SIG-M5 treated with dmso at 0.1 percent for 504 hours (cell line): ENCODE measurements around the gene CEBPG.

ENCODE experiments used
- DNase-seq: peaks from one replicate; lab custom pipeline; 2025; ENCODE audit not compliant: unreplicated experiment; lab: John Stamatoyannopoulos, UW

The CEBPG gene

DNA sequence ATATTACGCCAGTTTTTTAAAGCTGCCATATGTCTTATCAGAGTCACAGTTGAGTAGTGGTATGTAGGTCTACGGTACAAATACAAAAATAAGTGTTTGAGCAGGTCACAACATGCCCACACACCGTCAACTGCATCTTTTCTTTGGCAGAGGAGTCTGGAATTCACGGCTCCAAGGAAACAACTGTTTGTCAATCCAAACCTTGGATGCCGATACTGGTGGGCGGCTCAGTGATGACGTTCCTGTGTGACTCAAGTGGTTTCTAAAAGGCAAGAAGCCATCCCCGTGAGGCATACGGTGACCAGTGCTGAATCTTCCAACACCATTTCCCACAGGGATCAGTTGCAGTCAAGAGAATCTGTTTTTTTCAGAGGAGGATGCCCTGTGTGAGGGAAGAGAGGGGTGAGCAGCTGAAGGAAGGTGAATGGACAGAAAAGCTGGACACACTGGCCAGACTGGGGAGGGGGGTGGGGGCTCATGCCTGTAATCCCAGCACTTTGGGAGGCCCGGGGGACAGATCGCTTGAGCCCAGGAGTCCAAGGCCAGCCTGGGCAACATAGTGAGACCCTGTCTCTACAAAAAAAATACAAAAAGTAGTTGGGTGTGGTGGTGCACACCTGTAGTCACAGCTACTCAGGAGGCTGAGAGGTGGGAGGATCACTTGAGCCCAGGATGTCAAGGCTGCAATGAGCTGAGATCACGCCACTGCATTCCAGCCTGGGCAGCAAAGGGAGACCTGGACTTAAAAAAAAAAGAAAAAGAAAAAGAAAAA is 22.8 kb upstream of the CEBPG start:
- DNase-seq, result no peak

DNA sequence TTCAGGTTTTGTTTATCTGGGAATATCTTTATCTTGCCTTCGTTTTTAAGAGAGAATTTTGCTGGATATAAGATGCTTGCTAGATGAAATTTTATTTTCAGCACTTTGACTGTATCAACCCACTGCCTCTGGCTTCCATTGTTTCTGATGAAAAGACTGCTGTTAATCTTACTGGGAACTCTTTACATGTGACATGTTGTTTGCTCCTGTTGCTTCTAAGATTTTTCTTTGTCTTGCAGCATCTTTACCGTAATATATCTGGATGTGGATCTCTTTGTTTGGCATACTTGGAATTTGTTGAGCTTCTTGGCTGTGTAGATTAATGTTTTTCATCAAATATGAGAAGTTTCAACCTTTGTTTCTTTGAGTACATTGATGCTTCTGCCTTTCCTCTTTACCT is 18.0 kb upstream of the CEBPG start:
- no peak for DNase-seq

DNA sequence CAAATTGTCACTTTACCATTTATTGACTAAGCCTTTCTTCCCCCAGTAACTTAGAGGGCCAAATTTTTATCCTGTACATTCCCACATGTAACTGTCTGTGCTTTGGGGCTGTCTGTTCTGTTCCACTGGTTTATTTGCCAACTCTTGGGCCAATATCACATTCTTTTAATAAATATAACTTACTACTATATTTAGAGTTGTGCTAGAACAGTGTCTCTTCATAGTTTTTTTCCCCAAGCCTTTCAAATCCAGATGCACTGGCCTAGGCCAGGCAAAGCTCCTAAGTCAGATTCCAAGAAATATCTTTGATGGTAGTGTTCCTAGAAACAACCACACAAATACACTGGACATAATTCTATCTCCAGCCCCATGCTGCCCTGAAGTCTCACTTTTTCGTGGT is 16.0 kb upstream of the CEBPG start:
- no peak for DNase-seq

DNA sequence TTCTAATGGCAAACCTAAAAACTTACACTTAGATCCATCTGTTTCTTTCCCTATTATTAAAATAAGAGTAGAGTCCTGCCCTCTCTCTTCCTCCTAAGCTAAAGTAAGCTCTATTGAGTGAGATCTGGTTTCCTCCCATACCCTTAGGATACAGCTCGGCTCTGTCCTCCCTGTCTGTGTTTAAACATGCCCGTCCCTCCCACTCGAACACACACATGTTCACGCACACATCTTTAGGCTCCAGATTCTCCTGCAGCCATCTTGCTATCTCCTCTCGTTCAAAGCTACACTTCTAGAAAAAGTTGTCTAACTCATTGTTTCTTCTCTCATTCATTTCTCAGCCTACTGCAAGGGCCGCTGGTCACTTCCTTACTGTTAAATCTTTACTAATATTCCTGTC is 15.1 kb upstream of the CEBPG start:
- no peak for DNase-seq

DNA sequence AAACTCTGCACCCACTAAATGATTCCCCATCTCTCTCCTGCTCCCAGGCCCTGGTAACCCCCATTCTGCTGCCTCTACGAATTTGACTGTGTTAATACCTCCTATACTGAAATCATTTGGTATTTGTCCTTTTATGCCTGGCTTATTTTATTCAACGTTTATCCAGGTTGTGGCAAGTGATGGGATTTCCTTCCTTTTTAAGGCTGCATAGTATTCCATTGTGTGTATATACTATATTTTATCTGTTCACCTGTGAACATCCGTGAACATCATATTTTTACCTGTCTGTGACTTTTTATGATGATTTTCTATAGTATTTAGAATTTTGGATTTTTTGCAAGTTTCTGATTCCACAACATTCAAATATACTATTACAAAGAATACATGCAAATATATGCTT is 13.9 kb upstream of the CEBPG start:
- DNase-seq, result no peak

DNA sequence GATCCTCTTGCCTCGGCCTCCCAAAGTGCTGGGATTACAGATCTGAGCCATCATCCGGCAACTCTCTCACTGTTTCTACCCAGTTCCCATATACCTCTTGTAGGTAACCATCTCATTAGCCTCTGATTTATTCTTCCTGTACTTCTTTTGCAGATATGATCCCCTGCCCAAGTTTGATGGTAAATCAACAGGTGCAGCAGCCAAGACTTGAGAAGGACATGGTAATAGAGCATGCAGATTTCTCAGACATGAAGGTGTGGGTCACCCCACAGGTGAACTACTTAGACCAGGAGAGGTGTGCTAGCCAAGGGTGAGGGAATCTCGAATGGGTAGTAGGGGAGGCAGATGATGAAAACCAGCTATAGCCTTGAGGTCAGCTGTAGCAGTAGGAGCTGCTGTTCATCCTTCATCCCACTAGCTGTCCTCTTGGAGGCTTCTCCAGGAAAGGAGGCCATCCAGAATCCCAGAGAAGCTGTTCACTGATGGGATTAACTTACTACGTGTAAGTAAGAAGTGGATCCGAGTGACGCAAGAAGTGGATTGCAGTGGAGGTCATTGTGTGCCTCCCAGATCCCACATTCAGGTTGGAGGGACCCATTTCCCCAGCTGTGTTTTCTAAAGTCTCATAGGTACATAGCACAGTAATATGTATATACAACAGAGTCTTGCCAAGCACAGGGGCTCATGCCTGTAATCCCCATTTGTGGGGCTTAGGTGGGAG is 10.8 kb upstream of the CEBPG start:
- no peak for DNase-seq

DNA sequence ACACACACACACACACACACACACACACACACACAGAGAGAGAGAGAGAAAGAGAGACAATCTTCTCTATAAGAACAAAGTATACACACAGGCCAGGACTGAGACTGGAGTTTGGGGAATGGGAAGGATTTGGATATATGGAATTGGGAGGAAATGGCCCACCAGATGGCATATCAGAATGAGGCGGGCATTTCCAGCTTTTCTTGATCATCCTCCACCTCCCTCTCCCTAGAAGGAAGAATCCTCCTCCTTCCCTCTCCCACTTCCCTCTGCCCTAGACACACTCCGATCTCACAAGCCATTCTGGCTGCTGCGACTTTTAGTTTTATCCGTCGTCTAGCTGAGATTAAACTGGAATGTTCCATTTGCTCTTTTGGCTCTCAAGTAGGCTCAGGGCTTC is 10.0 kb upstream of the CEBPG start:
- DNase-seq, result no peak

DNA sequence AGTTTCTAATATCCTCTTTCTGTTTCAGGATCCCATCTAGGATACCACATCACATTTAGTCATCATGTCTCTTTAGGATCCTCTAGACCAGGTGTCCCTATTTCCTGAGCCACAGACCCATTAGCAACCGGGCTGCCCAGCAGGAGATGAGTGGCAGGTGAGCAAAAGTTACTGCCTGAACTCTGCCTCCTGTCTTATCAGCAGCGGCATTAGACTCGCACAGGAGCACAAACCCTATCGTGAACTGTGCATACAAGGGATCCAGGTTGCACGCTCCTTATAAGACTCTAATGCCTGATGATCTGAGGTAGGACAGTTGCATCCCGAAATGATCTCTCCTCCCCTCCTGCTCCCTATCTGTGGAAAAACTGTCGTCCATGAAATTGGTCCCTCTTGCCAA is 7.8 kb upstream of the CEBPG start:
- no peak for DNase-seq

DNA sequence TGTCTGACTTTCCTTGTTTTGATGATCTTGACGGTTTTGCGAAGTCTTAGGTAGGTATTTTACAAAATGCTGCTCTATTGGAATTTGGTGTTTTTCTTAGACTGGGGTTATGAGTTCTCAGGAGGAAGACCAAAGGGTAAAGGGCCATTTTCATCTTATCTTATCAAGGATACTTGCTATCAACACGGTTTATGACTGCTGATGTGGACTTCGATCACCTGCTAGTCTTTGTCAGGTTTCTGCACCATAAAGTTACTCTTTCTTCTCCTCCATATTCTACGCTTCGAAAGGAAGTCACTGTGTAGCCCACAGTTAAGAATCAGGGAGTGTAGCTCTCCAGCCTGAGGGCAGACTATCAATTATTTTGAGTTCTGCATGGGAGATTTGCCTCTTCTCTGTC is 7.4 kb upstream of the CEBPG start:
- no peak for DNase-seq

DNA sequence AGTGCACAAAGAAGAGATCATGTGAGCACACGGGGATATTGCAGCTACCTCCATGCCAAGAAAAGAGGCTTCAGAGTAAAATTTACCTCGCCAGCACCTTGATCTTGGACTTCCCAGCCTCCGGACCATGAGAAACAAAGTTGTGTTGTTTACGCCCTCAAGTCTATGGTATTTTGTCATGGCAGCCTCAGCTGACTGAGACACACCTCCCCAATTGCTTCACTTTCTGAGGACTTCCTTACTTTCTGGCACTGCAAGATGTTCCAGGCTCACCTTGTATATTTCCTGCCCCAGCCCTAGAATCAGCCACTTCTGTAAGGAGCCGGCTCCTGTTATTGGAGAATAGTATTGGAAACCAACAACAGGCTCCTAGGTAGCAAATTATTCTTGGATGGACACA is 6.6 kb upstream of the CEBPG start:
- no peak for DNase-seq

DNA sequence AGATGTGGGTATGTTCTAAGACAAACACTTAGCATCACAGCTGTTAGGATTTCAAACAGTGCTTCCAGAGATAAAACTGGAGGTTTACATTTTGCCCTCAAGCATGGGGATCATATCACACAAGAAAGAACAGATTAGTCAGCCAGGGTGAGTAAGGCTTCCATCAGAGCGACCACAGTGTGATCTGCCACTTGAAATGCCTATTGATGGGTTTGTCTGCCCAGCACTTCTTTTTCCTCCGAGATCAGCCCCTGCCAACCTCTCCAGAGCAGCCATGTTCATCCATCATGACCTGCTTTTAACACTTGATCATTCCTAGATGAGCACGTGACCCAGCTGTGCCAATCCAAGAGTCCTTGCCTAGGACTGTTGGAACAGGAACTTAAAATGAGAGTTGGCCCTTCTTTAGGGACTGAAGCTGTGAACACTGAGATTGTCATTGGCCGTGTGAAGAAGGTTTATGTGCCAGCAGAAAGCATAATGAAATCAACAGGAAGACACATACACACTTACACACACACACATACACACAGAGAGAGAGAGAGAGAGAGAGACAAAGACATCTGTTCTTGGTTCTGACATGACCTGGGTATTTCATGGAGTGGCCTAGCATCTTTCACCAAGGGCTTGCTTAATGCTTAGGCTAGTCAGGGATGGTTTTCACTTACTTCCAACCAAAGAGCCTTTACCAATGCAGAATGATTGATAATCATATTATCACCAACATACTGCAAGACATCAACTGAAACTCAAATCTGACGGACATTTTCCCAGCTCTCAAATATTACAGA is 5.2 kb upstream of the CEBPG start:
- no peak for DNase-seq

DNA sequence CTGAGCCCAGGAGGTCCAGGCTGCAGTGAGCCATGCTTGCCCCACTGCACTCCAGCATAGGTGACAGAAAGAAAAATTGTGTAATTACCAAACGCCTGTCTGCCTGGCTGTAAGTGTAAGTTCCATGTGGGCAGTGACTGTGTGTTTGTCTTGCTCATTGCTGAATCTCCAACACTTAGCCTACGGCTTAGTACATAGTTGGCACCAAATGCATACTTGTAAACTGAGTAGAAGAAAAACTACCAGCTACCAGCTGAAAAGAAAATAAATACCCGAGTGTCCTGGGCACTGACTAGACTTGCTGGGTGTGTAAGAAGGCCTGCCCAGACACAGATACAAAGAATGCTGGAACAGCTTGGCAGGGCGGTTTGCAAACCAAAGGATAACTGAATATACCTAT is 2.7 kb upstream of the CEBPG start:
- no peak for DNase-seq

DNA sequence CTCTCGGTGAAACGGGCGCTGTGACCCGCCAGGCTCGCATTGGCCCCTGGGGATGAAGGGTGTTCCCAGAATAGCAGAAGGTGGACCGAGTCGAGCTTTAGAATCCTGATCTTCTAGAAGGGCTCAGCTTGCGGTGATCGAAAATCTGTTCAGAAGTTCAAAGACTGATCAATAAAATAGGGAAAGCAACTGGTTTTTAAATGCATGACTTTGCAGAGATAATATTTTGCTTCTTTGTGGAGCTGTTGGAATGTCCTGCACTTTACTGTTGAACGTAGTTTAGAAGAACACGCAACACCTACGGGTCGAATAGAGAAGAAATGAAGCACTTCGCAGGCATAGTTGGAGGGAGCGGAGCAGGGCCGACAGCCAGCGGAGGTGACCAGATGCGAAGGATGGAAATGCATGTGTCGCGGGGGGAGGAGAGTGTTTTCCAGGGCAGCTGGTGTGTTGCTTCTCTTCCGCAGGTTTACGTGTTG is 766 bp downstream of the CEBPG start:
- peak; percentile 30 for DNase-seq

DNA sequence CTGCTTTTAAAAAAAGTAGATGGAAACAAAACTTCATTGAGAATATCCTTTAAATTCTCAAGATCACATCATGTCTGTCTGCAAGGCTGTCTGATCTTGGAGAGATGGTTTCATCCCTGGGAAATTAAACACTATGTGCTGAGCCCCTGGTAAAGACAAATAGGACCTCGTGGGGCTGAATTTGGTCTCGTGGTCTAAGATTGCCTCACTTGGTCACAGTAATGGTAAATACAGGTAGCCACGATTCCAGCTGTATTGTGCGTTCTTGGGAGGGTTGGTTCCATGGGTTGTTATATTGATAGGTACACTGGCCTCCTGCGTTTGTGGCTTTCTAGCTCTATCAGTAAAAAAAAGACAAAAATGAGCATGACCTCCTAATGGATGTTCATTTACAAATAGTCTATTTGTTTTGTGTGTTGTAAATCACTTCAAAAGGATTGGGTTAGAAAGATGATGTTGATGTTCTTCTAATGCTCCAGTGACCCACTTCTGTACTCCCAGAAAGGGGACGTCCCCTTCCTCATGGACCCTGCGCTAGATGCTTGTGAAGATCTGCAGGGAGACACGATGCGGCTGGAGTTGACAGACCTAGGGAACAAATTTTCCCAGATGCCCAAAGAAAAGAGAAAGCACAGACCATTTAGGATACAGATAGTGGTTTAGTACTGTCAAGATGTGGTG is 1.8 kb downstream of the CEBPG start:
- no peak for DNase-seq

DNA sequence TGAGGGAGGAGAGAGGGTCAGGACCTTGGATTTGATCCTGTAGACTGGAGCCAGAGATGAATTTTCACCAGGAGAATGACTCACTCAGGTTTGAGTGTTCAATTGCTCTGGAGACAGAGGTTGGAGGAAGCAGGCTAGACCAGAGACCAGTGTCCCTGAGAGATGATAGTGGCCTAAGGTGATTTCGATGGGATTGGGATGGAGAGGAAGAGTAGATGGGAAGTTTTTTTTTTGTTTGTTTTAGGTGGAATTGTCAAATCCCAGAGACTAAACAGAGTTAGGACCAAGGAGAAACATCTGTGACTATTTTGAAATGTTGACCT is 2.3 kb downstream of the CEBPG start:
- DNase-seq, result no peak

DNA sequence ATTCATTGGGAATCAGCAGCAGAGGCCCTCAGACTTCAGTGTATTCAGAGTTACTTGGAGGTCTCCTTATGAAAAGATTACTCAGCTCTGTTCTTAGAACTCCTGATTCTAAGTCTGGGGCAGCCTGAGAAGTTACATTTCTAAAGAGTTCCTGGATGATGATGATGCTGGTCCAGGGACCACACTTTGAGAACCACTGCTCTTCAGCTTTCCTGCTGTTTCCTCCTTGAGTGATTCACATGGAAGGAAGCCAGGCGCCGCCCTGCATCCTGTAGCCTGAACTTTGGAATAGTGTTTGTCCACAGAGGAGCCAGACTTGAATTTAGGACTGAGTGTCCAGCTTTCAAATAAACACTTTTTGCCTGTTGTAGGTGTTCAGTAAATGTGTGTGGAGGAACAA is 2.9 kb downstream of the CEBPG start:
- no peak for DNase-seq

DNA sequence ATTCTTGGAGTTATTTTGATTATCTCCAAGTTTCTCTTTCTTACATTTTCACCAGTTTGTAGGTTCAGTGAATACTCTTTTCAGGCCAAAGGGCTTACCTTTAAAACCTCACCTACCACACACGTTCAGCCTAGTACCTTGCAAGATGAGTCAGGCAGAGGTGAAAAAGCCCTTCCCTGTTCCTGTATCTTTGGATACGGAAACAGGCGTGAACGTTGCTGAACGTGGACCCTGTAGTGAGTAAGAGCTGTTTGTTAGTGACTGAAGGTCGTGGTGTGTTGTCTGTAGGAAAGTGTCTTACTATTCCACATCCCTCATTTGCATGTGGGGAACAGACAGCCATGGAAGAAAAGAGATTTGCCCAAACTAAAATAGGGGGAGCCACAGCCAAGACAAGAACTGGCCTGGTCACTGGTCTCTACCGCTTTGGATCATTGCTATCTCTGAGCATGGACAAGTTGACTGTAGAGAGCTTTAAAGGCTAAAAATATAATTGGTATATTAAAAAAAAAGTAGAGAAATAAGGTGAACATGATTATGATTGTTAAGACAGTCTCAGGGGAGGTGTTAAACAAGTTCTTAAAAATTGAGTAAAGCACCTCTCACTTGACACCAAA is 3.5 kb downstream of the CEBPG start:
- DNase-seq, result no peak

DNA sequence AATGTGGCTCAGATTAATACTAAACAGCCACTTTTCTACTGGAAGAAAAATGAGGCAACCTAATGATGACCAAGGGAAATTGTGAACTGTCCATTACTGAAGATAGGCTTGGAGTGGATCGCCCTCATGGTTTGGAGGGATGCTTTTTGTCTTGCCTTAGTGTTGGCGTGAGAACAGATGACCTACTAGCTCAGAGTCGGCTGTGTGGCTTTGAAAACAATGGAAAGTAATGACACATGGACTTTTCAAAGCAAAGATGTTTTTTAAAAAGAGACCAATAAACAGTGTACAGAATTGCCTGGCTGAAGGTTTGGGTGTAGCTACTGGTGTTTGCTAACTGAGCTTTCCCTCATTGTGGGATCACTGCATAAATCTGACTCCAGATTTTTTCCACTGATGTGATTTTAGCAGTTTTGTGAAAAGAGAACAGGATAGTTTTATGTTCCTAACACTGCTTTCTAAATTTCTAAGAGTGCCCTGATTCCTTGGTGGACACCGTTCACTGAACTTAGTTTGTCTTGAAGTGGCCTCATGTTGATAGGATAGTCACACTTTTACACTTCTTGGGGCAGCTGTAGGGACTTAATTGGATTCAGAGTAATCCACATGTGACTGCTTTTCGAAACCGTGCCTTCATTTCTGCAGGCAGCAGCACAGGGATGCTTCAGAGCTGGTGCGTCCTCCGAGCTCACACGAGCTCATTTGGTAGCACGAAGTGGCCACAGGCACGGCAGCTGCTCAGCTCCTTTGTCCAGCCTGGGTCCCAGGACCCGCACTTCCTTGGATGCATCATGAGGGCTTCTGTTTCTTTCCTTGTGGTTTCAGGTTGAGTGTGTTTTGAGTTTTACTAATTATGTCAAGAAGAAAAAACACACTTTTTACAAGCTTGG is 4.3 kb downstream of the CEBPG start:
- DNase-seq, result no peak

DNA sequence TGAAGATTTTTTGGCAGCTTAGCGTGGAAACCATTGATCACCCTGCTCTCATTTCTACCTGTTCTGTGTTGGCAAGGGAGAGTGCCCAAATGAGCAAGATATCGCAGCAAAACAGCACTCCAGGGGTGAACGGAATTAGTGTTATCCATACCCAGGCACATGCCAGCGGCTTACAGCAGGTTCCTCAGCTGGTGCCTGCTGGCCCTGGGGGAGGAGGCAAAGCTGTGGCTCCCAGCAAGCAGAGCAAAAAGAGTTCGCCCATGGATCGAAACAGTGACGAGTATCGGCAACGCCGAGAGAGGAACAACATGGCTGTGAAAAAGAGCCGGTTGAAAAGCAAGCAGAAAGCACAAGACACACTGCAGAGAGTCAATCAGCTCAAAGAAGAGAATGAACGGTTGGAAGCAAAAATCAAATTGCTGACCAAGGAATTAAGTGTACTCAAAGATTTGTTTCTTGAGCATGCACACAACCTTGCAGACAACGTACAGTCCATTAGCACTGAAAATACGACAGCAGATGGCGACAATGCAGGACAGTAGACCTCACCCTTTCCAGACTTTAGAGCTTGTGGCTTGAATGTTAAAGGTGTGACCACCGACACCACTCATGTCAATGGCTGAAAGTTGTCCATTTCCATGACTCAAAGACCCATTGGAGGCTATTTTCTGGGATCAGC is 5.8 kb downstream of the CEBPG start:
- no peak for DNase-seq
